Endothelial cell of umbilical vein (primary cell): Measurements from ENCODE around the gene COQ9. TPM values are rescaled to one million over a fixed set of nuclear protein-coding genes. Genes with fewer than 3 reads are reported as not detected.

Source experiments
- BruUV-seq: library from RNA; stranded (reverse); fragments of 400-500 nt; replicated peaks from 2 replicates; lab custom pipeline; 2021; lab: Mats Ljungman, UMichigan
- CTCF ChIA-PET: fragments of 300-600, 350-600 bp; sonication (Branson Sonifier 250); formaldehyde crosslinking; loops from one replicate; lab custom pipeline; 2021; ENCODE audit warnings: antibody characterized with exemption, inconsistent platforms; lab: Charles Lee
- POLR2A ChIA-PET: fragments of 300-600, 350-600 bp; sonication (Branson Sonifier 250); formaldehyde crosslinking; loops from one replicate; lab custom pipeline; 2021; ENCODE audit warnings: antibody characterized with exemption, inconsistent platforms; lab: Charles Lee
- DNase-seq: peaks from one replicate; pipeline ENCODE4 v3.0.0-alpha.2; 2011; ENCODE audit warnings: low read depth, low spot score
- FAIRE-seq: peaks from 2 replicates; lab custom pipeline; 2011; peaks lifted over from hg19 to GRCh38; lab: Jason Lieb, UNC
- H2AFZ ChIP-seq: 2 replicates; pipeline ENCODE4 v1.6.0; 2012; ENCODE audit warnings: low read depth, low read length, control low read depth, inconsistent platforms
- H3K27ac ChIP-seq: 2 replicates; pipeline ENCODE4 v1.5.1; 2011; ENCODE audit warnings: low read depth, mild to moderate bottlenecking, control low read depth, low read length, moderate library complexity; ENCODE audit not compliant: insufficient read depth
- H3K27me3 ChIP-seq, 2 experiments: 2 replicates each; pipeline versions ENCODE4 v1.6.0 to v1.6.1; 2011; ENCODE audit warnings: low read length in 2 of 2, mixed read lengths in 1 of 2; ENCODE audit not compliant: control insufficient read depth in 2 of 2, insufficient read depth in 2 of 2
- H3K36me3 ChIP-seq, 2 experiments: 2 replicates in 1 of 2; 3 replicates in 1 of 2; pipeline ENCODE4 v1.5.1; 2011; ENCODE audit warnings: low read length in 2 of 2, mild to moderate bottlenecking in 1 of 2, moderate library complexity in 1 of 2; ENCODE audit not compliant: control insufficient read depth in 2 of 2, insufficient read depth in 2 of 2; ENCODE audit errors: extremely low read depth in 1 of 2
- H3K4me1 ChIP-seq: 3 replicates; pipeline ENCODE4 v1.5.1; 2011; ENCODE audit warnings: mild to moderate bottlenecking, low read length; ENCODE audit not compliant: control insufficient read depth, insufficient read depth; ENCODE audit errors: extremely low read depth
- H3K4me2 ChIP-seq: 2 replicates; pipeline ENCODE4 v1.6.1; 2011; ENCODE audit warnings: low read length, control low read depth, mixed read lengths; ENCODE audit not compliant: insufficient read depth
- H3K4me3 ChIP-seq, 3 experiments: fragments of 200-600 bp in 1 of 3; sonication (generic), shearing (Covaris generic) in 1 of 3; replicated peaks in 1 of 3; 2 replicates each; pipeline ENCODE4 v1.5.1; 2011 to 2016; ENCODE audit warnings: control low read depth in 3 of 3, low read length in 3 of 3, mild to moderate bottlenecking in 2 of 3, inconsistent platforms in 1 of 3, low read depth in 1 of 3, moderate library complexity in 1 of 3; ENCODE audit not compliant: insufficient read depth in 1 of 3
- H3K79me2 ChIP-seq: 2 replicates; pipeline ENCODE4 v1.6.0; 2012; ENCODE audit warnings: low read length, inconsistent platforms; ENCODE audit not compliant: control insufficient read depth, insufficient read depth
- H3K9ac ChIP-seq: replicated peaks from 2 replicates; pipeline ENCODE3; 2011; ENCODE audit warnings: low read length, control low read depth; ENCODE audit not compliant: insufficient read depth; ENCODE audit errors: extremely low read depth
- H3K9me1 ChIP-seq: replicated peaks from 3 replicates; pipeline ENCODE4 v1.6.0; 2011; ENCODE audit warnings: mild to moderate bottlenecking, low read length; ENCODE audit not compliant: control insufficient read depth, insufficient read depth; ENCODE audit errors: extremely low read depth
- H3K9me3 ChIP-seq: replicated peaks from 2 replicates; pipeline ENCODE4 v1.5.1; 2012; ENCODE audit warnings: low read length, inconsistent platforms; ENCODE audit not compliant: control insufficient read depth, insufficient read depth
- H4K20me1 ChIP-seq: replicated peaks from 2 replicates; pipeline ENCODE3; 2011; ENCODE audit warnings: mild to moderate bottlenecking, low read length; ENCODE audit not compliant: control insufficient read depth, insufficient read depth; ENCODE audit errors: extremely low read depth
- CTCF ChIP-seq, 2 donors: IDR thresholded peaks; 1 replicate in 1 of 2; 2 replicates in 1 of 2; pipeline ENCODE4 v1.5.1; 2011; ENCODE audit warnings: low read length in 2 of 2, mild to moderate bottlenecking in 2 of 2, moderate library complexity in 2 of 2, control low read depth in 1 of 2, inconsistent platforms in 1 of 2, low read depth in 1 of 2; ENCODE audit not compliant: insufficient read depth in 1 of 2; ENCODE audit errors: extremely low read depth in 1 of 2
- EZH2 ChIP-seq: IDR thresholded peaks from 2 replicates; pipeline ENCODE4 v1.6.1; 2012; ENCODE audit warnings: borderline replicate concordance, low read depth, mild to moderate bottlenecking, moderate library complexity, low read length, inconsistent platforms; ENCODE audit not compliant: severe bottlenecking
- FOS ChIP-seq: IDR thresholded peaks from 2 replicates; pipeline ENCODE4 v1.6.1; 2011; ENCODE audit warnings: mild to moderate bottlenecking, low read length, moderate library complexity, borderline replicate concordance; ENCODE audit not compliant: insufficient read depth
- GATA2 ChIP-seq: IDR thresholded peaks from 2 replicates; pipeline ENCODE4 v1.7.0; 2011; ENCODE audit warnings: low read depth, mild to moderate bottlenecking, moderate library complexity, mixed read lengths, low read length; ENCODE audit not compliant: insufficient read length, insufficient read depth
- JUN ChIP-seq: IDR thresholded peaks from 2 replicates; pipeline ENCODE4 v1.6.1; 2011; ENCODE audit warnings: borderline replicate concordance, low read depth; ENCODE audit not compliant: insufficient read length, insufficient read depth
- MAX ChIP-seq: IDR thresholded peaks from 2 replicates; pipeline ENCODE4 v1.6.1; 2011; ENCODE audit not compliant: insufficient read depth, insufficient read length
- MYC ChIP-seq: IDR thresholded peaks from one replicate; pipeline ENCODE4 v1.6.1; 2011; ENCODE audit warnings: mild to moderate bottlenecking, low read depth, low read length
- POLR2A ChIP-seq: IDR thresholded peaks from 2 replicates; pipeline ENCODE4 v1.6.1; 2012; ENCODE audit warnings: low read depth, mild to moderate bottlenecking, control low read depth, low read length
- POLR2AphosphoS5 ChIP-seq: IDR thresholded peaks from 2 replicates; pipeline ENCODE4 v1.6.1; 2012; ENCODE audit warnings: low read depth, mild to moderate bottlenecking, control low read depth, low read length, moderate library complexity; ENCODE audit not compliant: insufficient read depth
- dilution Hi-C: fragments of 300-500 bp; cut with MboI; formaldehyde crosslinking; loops from one replicate; pipeline ENCODE4 v1.15.0; 2019; ENCODE audit warnings: low sequenced_read_pairs; ENCODE audit not compliant: extremely low pct_ligation_motif_present
- intact Hi-C: fragments of 100-400 bp; cut with micrococcal nuclease; formaldehyde crosslinking; loops from one replicate; pipeline ENCODE4 v1.10.0; 2022
- polyA plus RNA-seq, 4 experiments: library from polyadenylated mRNA; depleted of rRNA in 3 of 4; stranded (reverse) in 3 of 4; unstranded in 1 of 4; fragments of >200 nt; gene quantifications; 2 replicates each; pipeline versions ENCODE4 v1.2.1 to v1.2.3, GENCODE V29; 2011 to 2012; ENCODE audit warnings: missing spikeins in 1 of 4
- total RNA-seq: library from RNA; stranded (reverse); gene quantifications from 2 replicates; pipeline ENCODE4 v1.2.3, GENCODE V29; 2021

Gene COQ9
- total and polyA plus RNA-seq, 2 donors (not counting 3 experiments of a cell fraction or from before 2014, with no cell fraction given): 42.5 to 78.3 TPM

- H3K9me1 ChIP-seq: no peaks in the 10 kb centered on the region
- POLR2A ChIA-PET: no interaction called here
Measured at GRCh38 chr16:57427824-57428223, 19.5 kb upstream of the COQ9 start.

More at GRCh38 chr16:57427824-57428223, 19.5 kb upstream of the COQ9 start:
- BruUV-seq: no TSS peak
- dilution Hi-C loops (no loop called here), intact Hi-C loops (no loop called here)
- CTCF ChIA-PET: no interaction called here
- Histone ChIP-seq H3K27me3 (no peaks in the 10 kb centered on the region), H3K36me3 (peaks cover 6 to 29% of the 10 kb centered on the region in 2 experiments), H2AFZ (no peak overlapping the region), H4K20me1 (no peaks in the 10 kb centered on the region), H3K4me1 (no peaks in the 10 kb centered on the region), H3K9me3 (no peaks in the 10 kb centered on the region), H3K4me2 (no peak overlapping the region), H3K27ac (no peak overlapping the region), H3K79me2 (no peaks in the 10 kb centered on the region), H3K9ac (no peak overlapping the region), H3K4me3 (no peak overlapping the region)
- TF ChIP-seq EZH2 (no peak), FOS (no peak), MAX (no peak), MYC (no peak), JUN (no peak), POLR2A (no peak), GATA2 (no peak), CTCF (IDR thresholded peaks at IDR 0.05; ENCODE audit: extremely low read depth in 1 of 2, insufficient read depth in 1 of 2, low read depth in 1 of 2, low read length in 2 of 2) (no peak), POLR2AphosphoS5 (no peak)
- no peak for DNase-seq
- FAIRE-seq: no peak
